H1 (cell line): ENCODE results near the gene SEMA4D. TPM values are rescaled to one million over a fixed set of nuclear protein-coding genes. Genes with fewer than 3 reads are reported as not detected.

ENCODE experiments used
- BACH1 ChIP-seq: IDR thresholded peaks from 2 replicates; pipeline ENCODE4 v1.6.1; 2012; ENCODE audit warnings: low read length, improper control_type of control experiment
- CHD2 ChIP-seq: IDR thresholded peaks from 2 replicates; pipeline ENCODE4 v1.6.1; 2012; ENCODE audit warnings: low read length, improper control_type of control experiment
- KDM4A ChIP-seq: IDR thresholded peaks from one replicate; pipeline ENCODE4 v1.7.1; 2012; ENCODE audit warnings: low read depth, mild to moderate bottlenecking, moderate library complexity, low read length, inconsistent platforms; ENCODE audit not compliant: severe bottlenecking
- SAP30 ChIP-seq: fragments of 300-600 bp; sonication (generic); IDR thresholded peaks from 2 replicates; pipeline ENCODE4 v1.7.1; 2012; ENCODE audit warnings: low read length, moderate library complexity, mild to moderate bottlenecking, inconsistent platforms; ENCODE audit not compliant: insufficient read depth, insufficient replicate concordance
- SP4 ChIP-seq: IDR thresholded peaks from 2 replicates; pipeline ENCODE4 v1.6.1; 2012; ENCODE audit warnings: low read length, inconsistent platforms
- SUZ12 ChIP-seq: fragments of 200-600 bp; sonication (generic); IDR thresholded peaks from 2 replicates; pipeline ENCODE4 v1.6.1; 2012; ENCODE audit warnings: mild to moderate bottlenecking, inconsistent platforms, low read length, moderate library complexity, mixed read lengths
- USF2 ChIP-seq: IDR thresholded peaks from 2 replicates; pipeline ENCODE4 v1.6.1; 2011; ENCODE audit warnings: low read length, improper control_type of control experiment
- polyA plus RNA-seq, 7 experiments: library from polyadenylated mRNA; depleted of rRNA in 3 of 7; stranded (reverse) in 5 of 7; unstranded in 2 of 7; fragments of >200 nt in 5 of 7; fragments of 200-250 nt in 2 of 7; gene quantifications; 1 replicate in 5 of 7; 2 replicates in 1 of 7; 4 replicates in 1 of 7; pipeline versions ENCODE4 v1.2.1 to v1.2.3, GENCODE V29; 2011 to 2013; ENCODE audit warnings: missing spikeins in 2 of 7, mixed read lengths in 2 of 7
- total RNA-seq: library from RNA; stranded (reverse); fragmentation: NEBNext Ultra II Directional; extraction: Animal tissue kit (Norgen Biotek cat#: 25700); gene quantifications from 2 replicates; pipeline ENCODE4 v1.2.1, GENCODE V29; 2021

SEMA4D gene
- total and polyA plus RNA-seq, 2 of the 8 experiments (the other 6 are each of a cell fraction or from before 2014, with no cell fraction given): 21.0 to 70.4 TPM

- no peak for TF ChIP-seq SAP30
- no peak for TF ChIP-seq CHD2
- TF ChIP-seq SP4: no peak
- no peak for TF ChIP-seq BACH1
- TF ChIP-seq KDM4A: no peak
- TF ChIP-seq USF2: no peak
- TF ChIP-seq SUZ12: no peak
Measured at GRCh38 chr9:89501311-89501898, 3.5 kb upstream of the SEMA4D start (continued).
